ACHN (cell line): ENCODE measurements around the gene TMEM163.
"Not testable (repeated sequence)": the region's sequence is repeated elsewhere in the genome, so short reads cannot be mapped to it uniquely, and the experiment has no call there.

Experiments
- DNase-seq: peaks from one replicate; pipeline ENCODE4 v3.0.0-alpha.2; 2015
- in situ Hi-C: cut with HindIII; loops from 2 replicates; pipeline ENCODE4 v1.10.0; 2017; ENCODE audit warnings: low sequenced_read_pairs, low pct_ligation_motif_present, low pct_unique_long_range_greater_than_20kb

TMEM163 gene

DNA sequence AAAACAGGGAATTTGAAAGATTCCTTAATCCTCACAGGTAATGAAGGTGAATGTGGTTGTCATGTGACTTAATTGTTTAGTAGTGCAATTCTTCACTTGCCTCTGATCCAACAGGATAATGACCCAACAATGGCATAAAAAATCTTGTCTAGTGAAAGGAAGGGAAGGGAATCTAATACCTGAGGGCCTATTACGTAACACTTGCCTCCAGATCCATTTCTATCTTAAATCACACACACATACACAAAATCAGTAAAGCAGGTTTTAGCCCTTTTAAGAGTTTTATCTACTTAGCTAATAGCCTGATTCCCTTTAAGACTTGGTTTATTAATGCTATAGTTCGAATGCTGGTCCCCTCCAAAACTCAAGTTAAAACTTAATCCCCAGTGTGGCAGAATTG is 118.6 kb downstream of the TMEM163 start:
- no peak for DNase-seq
- in situ Hi-C loops: no loop called here

DNA sequence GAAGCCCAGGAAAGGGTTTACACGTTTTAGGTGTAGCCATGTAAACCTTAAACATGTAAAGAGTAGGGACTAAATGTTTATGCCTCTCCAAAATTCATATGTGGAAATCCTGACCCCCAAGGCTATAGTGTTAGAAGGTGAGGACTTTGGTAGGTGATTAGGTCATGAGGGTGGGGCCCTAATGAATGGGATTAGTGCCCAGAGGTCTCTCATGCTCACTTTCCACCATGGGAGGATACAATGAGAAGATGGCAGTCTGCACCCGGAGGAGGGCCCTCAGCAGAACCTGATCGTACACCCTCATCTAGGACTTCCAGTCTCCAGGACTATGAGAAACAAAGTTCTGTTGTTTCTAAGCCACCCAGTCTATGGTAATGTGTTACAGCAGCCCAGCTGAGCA is 119.6 kb downstream of the TMEM163 start:
- no peak for DNase-seq
- in situ Hi-C loops: no loop called here

DNA sequence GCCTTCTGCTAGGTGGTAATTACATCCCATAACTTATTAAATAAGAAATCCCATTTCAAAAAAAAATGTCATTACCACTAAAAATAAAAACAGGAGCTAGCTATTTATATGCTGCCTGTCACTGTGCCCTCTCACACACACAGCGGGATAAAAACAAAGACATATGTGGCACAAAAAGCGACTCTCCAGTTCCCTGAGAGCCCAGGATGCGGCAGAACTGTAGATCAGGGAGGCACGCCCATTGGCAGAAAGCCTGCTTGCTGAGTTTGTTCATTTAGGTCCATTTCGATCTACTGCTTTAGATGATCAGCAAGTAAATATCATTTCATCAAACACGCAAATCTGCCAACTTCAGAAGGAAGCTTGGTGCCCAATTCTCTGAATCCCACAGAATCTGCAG is 124.4 kb downstream of the TMEM163 start:
- in situ Hi-C loops: no loop called here
- DNase-seq: no peak

DNA sequence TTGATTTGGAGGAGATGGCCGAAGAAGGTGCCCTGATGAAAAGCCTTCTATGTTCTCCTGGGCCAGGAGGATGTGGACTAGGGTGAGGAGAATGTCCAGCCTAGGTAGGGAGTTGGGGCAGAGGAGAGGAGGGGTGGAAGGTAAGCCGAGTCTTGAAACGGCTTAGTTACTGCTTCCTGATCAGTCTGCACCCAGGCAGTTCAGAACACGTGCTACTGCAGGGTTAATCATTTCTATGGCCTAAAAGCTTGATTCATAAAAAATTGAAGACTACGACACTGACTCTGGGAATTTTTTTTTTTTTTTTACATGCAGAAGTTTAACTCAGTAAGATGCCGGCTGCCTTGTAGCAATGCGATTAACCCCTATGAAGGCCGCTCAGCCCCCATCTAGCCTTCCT is 125.3 kb downstream of the TMEM163 start:
- in situ Hi-C loops: no loop called here

DNA sequence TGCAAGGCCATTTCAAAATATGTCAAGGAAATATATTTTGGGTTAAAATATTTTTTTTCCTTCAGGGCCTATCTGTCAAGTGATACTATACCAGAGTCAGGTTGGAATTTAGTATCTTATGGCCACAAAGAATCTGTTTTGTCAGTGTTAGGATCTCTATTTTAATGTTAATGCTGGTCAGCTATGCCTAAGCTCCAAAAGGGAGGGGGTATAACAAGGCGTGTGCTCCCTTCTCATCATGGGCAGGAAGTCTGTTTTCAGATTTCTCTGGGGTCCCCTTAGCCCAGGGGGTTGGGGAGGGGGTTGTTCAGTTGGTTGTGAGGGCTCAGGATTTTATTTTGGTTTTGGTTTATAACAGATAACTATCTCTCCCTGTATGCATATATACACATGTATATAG is 126.4 kb downstream of the TMEM163 start:
- no peak for DNase-seq
- in situ Hi-C loops: no loop called here

More for the DNA sequence above, 125.3 kb downstream of the TMEM163 start:
- DNase-seq: no peak

DNA sequence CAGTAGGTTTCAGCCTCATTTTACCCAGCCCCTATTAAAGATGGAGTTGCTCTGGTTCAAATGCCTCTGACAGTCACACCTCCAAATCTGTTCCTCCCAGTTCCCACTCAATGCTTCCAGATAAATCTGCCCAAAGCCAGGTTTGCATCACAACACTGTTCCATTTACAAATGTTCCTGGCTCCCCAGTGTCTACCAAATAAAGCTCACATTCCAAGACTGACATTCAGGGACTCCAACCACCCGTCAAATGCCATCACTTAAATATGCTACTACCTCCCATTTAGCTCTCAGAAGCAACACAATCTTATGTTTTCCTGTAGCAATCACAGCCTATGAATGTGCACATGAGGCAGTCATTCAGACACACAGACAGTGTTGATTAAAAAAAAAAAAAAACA is 127.3 kb downstream of the TMEM163 start:
- in situ Hi-C loops: no loop called here
- DNase-seq: no peak

DNA sequence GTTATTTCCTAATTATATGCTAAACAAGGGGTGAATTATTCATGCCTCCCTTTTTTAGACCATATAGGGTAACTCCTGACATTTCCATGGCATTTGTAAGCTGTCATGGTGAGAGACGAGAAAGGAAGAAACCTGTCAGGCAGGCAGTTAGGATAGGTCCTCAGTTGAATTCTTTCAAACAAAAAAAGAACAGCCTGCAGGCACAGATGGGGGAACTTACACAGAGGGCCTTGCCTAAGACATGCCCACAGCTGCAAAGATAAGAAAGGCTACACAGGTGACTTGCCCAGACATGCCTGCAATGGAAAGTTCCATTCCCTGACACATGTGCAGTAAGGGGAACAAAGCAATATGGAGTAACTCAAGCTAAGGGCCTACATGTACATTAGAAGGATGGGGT is 128.1 kb downstream of the TMEM163 start:
- in situ Hi-C loops: no loop called here

DNA sequence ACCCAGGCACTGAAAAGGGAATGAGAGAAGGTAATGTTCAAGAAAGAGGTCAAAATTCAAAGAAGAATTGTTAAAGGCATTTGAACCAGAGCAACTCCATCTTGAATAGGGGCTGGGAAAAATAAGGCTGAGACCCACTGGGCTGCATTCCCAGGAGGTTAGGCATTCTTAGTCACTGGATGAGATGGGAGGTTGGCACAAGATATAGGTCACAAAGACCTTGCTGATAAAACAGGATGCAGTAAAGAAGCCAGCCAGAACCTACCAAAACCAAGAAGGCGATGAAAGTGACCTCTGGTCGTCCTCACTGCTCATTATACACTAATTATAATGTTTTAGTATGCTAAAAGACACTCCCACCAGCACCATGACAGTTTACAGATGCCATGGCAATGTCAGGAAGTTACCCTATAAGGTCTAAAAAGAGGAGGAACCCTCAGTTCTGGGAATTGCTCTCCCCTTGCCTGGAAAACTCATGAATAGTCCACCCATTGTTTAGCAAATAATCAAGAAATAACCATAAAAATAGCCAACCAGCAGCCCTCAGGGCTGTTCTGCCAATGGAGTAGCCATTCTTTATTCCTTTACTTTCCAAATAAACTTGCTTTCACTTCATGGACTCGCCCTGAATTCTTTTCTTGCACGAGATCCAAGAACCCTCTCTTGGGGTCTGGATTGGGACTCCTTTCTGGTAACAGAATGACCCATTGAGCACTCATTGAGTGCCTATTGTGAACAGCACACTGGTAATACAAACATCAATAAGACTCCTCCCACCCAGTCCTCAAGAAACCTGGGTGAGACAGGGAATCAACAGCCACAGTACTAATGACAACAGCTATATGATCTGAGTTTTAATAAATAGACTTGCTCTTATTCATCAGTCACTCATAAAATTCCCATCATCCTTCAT is 129.4 kb downstream of the TMEM163 start:
- DNase-seq, in situ Hi-C loops: not testable (repeated sequence)

More for the DNA sequence above, 128.1 kb downstream of the TMEM163 start:
- no peak for DNase-seq

DNA sequence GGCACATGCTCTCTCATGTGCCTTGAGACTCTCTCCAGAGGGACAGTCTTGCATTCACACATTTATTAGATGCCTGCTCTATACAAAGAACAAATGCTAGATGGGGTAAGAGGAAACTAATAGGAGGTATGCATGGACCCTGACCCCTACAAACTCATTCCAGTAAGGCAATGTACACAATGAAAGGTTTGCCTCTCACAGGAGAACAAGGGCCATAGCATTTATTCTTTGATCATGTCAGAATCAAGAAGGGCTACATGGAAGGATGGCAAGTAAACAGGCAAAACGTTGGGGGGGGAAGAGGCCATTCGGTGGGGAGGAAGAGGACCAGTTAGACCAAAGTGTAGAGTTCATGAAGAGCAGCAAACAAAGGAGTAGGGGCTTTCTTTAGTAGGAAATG is 130.2 kb downstream of the TMEM163 start:
- in situ Hi-C loops: no loop called here

DNA sequence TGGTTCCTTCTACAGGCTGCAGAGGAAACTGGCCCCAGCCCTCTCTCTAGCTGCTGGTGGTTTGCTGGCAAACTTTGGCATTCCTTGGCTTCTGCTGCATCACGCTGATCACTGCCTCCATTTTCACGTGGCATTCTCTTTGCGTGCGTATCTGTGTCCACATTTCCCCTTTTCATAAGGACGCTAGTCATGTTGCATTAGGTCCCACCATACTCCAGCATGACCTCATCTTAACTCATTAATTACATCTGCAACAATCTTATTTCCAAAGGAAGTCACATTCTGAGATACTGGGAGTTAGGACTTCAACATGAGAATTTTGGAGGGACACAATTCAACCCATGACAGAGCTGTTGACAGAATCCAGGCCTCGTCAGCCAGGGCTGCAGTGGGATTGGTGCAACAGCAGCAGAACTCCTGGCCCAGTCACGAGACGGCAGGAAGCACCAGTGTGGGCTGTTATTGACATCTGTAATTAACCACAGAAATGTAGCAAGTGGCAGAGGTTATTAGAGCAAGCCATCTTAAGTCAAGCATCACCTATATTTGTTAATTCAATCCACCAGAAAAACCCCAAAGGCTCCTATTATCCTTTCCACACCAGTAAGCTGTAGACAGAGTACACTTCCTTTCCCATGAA is 132.4 kb downstream of the TMEM163 start:
- DNase-seq: no peak
- in situ Hi-C loops: no loop called here

More for the DNA sequence above, 130.2 kb downstream of the TMEM163 start:
- DNase-seq: no peak

DNA sequence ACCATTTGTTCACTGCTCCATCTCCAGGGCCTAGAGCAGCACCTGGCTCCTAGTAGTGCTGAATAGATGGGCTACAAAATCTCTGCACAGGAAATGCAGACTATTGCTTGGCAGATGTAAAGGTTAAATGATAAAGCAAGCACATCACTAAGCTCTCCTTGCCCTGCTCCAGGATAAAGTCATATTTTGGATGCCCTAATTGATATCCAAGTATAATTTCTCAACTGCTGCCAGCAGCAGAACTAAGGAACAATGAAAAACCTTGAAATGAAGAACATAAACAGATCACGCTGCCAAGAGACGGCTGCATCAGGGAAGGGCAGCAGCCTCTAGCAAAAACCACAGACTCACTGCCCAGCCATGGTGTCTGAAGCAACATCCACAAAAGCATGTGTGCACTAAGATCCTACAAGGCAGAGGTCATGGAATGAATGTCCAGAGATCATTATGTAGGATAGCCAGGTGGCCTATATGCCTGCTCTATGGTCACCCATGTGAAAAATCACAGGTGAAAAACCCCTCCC is 134.7 kb downstream of the TMEM163 start:
- in situ Hi-C loops: no loop called here
- DNase-seq: no peak

DNA sequence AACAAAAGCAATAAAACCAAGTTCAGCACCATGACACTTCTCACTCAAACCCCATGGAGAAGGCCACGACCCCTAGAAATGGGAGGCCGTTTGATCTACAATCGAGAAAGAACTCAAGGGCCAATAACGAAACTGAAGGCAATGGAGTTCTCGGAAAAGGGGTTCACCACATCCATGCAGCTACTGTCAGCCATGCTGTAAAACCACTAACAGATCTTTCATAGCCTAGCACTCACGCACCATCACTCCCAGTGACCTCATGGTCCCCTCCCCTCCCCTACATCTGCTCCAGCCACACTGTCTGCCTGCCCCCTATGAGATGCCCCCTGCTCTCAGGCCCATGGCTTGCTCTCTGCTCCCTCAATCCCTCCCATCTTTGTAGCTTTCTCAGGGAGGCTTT is 135.3 kb downstream of the TMEM163 start:
- in situ Hi-C loops: no loop called here
- DNase-seq: no peak

DNA sequence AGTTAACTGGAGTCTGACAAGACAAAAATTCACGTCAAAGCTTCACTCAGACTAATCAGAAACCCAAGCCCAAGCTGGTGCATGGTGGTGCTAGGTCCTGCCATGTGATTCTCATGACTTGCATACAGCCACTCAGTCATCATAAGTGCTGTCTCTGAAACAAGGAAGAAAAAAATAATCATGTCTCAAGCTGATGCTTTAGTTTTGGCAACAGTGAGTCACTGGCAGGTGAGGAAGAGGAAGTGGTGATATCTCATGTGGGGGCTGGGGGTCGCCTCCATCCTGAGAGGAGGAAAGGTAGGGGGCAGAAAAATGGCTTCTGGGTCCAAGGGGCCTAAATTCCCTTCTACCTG is 136.3 kb downstream of the TMEM163 start:
- in situ Hi-C loops: no loop called here
- no peak for DNase-seq

DNA sequence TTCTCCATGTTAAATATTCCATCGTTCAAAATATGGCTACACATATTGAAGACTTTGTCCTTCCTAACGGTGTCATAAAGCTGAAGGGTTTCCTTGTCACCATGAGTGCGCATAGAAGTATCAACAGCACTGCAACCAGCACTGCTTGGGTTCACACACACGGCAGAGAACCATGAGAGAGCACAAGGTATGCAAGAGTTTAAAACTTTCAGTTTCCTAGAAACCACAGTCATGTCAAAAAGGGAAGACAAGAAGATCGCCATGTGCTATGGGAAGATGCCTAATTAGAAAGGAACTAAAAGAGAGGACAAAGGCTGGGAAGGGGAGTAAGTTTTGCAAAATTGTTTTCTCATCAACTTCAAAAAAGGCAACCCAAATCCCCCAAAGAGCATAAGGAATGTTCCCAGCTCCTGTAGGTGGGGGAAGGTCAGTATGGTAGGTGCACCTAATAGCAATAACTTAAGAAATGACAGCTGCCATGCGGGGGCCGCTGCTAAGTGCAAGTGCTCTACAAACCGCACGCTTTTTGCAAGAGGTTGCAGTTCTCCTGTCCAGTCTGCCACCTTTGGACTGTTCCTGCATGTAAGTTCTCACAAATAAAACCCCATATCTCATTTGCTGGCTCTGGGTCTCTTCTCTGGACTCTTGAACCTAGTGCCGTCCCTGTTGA is 136.8 kb downstream of the TMEM163 start:
- no peak for DNase-seq
- in situ Hi-C loops: no loop called here

DNA sequence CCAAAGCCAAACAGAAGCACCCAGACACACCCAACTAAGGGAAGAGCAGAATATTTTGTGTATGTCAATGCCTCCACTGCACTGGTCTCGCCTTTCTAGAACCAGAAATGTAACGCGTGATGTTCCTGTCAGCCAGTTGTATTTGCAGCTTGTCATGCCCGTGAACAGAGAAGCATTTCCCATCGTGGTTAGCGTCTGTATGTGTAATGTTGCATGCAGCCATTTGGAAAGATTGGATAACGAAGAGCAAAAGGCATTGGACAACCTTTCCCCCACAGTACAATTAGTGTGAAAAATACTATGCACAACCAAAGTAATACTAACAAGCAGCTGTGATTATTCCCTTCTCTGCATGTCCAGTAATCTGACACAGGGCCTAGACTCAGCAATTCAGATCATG is 140.5 kb downstream of the TMEM163 start:
- DNase-seq: no peak
- in situ Hi-C loops: no loop called here

DNA sequence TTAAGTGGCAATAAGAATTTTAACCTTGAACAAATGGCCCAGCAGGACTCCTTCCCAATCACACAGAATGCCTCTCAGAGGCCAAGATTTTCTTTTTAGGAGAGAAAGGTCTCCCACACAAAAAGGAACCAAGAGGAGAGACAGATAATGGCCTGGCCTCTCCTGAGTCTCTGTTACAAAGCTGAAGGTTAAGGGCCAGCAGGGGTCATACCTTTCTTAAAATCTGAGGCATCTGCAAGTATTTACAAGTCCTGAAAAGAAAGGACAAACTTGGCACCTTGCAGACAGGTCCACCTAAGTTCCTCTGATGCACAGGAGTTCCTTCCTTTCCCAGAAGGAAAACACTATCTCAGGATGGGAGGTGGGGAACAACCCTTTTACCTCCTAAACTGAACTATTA is 142.3 kb downstream of the TMEM163 start:
- no peak for DNase-seq
- in situ Hi-C loops: no loop called here

DNA sequence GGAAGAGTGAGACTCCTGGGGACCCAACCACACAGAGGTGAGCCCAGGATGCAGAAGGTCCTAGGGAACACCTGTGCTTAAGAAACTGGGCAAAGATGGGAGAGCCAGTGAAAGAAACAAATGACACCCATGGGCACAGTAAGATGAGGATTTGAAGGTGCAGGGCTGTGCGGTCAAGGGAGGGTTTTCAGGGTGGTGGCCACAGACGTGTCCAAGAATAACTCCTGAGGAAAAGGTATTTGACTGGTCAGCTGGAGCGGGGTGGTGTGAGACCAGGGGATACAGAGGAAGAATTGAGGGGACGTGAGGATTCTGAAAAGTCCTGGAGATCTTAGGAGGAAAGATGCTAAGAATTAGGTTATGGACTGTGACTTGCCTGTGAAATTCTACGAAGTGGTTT is 142.9 kb downstream of the TMEM163 start:
- in situ Hi-C loops: no loop called here

DNA sequence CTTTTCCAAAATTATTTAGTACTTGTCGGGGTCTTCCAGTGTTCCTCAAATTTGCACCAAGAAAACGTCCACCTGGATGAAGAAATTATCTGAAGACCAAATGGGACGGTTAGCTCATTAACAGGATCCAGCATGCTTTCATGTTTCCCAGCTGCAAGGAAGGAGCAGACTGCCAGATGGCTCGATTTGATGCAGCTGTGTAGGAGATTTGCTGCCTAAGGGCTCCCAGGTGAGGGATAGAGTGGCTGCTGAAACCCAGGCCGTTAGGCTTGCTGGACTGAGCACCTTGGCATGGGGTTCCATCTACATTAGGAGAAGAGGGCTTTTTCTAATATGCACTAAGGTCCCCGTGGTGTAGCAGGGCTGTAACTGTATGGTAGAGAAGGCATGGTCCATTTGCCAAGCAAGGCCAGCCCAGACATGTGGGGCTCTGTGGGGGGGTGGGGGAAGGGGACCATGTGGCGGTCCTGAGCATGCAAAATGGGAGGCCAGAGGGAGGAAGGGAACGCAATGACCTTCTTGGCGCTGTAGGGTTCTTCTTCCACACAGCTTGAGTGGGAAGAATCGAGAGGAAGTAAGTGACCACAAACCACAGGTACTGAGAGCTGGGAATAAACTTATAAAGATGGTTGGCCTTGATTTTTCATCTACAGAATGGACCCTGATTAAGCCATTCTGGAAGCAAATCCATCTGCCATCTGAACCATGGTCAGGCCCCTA is 144.0 kb downstream of the TMEM163 start:
- no peak for DNase-seq
- in situ Hi-C loops: no loop called here

More for the DNA sequence above, 142.9 kb downstream of the TMEM163 start:
- no peak for DNase-seq

DNA sequence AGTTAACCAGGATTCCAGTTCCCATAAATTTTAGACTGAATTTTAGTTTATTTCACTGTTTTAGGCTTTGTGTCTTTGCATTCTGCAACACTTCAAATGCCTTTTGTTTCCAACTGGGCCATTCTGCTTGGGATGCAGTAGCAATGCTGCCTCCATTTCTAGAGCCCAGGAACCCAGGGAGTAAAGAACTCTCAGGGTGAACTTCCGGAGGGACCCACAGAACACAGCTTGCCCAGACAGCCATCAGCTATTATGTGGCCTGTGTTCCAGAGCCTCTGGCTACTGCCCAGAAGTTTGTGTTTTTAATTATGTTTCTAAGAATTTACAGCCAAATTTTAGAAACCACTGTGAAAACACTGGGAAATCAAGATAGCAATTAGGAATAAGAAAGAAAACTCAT is 145.1 kb downstream of the TMEM163 start:
- in situ Hi-C loops: no loop called here
- no peak for DNase-seq
